Activated CD8-positive, alpha-beta memory T cell treated with anti-CD3 and anti-CD28 coated beads for 1 hour (primary cell): Measurements from ENCODE around the gene TMEM161B.
"Not testable (repeated sequence)": the region's sequence is repeated elsewhere in the genome, so short reads cannot be mapped to it uniquely, and the experiment has no call there.

Source experiments
- DNase-seq, 2 donors: peaks; one replicate each; pipeline ENCODE4 v3.0.0-alpha.2; 2020; ENCODE audit warnings: low read depth in 1 of 2; ENCODE audit errors: extremely low read depth in 1 of 2

The TMEM161B gene

DNA sequence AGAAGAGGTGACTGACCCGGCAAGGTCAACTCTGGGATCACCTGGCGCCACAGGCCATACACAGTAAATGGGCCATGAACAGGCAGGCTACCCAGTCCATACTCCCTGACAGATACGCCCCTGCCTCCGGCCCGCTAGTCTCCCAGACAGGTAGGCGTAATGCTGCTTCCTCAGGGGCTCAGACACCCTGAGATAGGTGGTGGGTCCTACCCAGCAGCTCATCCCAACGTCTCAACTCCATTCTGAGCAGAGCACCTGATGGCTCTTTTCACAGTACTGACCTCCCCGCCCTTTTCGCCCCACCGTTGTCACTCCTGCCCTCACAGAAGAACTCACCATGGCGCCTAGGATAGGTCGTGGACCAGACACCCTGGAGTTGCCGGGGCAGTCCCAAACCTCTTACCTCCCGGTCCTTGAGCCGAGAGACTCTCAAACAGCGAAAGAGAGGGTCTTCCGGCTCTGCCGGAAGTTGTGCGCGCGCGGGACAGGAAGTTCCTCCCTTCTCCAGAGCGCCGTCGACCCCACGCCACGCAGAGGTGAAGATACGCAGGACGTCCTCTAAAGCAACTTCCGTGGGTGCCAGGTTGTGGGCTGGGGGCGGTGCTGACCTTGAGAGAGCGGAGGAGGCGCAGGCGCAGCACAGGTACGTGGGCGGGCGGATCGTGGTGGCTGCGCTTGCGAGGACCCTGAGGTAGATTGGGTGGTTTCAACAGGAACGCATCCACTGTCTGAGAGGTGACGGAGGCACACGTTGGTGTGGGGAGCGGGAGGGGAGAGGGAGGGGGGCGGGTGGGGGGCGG lies at the start of gene TMEM161B:
TMEM161B (minus strand) TSS at position 461 of the 800 bp plus-strand sequence; CDS start at position 339, 122 bp downstream.
- DNase-seq = peak; percentile 90 to 91

DNA sequence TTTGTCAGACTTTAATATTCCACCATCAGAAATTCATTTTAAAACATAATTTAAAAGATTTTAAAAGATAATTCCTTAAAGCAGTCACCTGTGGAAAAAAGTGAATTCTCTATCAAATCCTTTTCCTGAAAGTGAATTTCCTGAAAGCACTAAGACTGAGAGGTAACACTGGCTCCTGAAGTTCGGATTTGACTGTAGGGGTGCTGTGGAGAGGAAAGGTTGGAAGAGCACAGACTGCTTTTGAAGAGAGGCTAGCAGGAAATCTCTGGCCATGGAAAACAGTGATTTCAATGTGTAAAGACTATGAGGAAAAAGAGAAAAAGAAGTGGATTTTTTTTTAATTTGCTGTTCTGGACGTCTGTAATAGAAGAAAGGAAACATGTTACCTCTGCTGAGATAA lies 35.7 kb upstream of the TMEM161B start:
- DNase-seq = no peak

GRCh38 chr5:88298425-88298824 lies 29.8 kb upstream of the TMEM161B start:
- no peak for DNase-seq

GRCh38 chr5:88290801-88291200 lies 22.2 kb upstream of the TMEM161B start:
- no peak for DNase-seq

GRCh38 chr5:88288528-88289197 lies 20.0 kb upstream of the TMEM161B start:
- DNase-seq = no peak

- DNase-seq = no peak
Observed at GRCh38 chr5:88287846-88288527, 19.3 kb upstream of the TMEM161B start.

DNA sequence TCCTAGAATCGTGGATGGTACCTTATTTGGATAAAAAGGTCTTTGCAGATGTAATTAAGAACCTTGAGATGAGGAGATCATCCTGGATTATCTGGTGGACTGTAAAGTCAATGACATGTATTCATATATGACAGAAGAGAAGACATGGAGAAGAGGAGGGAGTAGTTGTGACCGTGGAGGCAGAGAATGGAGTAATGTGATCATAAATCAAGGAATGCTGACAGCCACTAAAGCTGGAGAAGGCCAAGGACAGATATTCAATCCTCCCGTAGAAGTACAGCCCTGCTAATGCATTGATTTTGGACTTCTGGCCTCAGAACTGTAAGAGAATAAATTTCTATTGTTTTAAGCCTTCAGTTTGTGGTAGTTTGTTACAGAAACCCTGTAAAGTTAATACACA lies 18.7 kb upstream of the TMEM161B start:
- DNase-seq = no peak

DNA sequence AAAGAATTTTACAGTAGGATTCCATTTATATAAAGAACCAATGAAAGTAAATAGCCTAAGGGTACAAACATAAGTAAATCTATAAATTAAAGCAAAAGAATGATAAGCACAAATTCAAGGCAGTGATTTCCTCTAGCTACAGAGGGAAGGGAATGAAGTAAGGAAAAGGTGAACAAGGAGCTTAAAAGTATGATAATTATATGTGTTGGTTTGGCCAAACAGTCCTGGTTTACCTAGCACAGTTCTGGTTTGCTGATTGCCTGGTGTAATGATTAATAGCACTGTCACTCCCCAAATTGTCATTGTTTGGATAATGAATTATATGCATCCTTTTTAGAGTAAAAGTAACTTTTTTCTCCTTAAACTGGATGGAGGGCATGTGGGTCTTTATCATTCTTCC lies 15.0 kb upstream of the TMEM161B start:
- DNase-seq = no peak

DNA sequence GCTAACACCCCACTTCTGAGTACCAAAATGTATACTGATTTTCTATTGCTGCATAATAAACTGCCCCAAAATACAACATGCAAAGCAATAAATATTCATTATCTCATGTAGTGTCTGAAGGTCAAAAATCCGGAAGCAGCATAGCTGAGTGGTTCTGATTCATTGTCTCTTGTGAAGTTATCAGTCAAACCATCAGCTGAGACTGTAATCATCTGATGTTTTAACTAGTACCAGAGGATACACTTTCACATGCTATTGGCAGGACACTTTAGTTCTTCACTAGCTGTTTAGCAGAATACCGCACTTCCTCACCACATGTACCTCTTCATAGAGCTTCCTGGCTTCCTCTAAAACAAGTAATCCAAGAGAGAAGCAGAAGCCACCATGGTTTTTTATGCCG lies 12.7 kb upstream of the TMEM161B start:
- DNase-seq = no peak

DNA sequence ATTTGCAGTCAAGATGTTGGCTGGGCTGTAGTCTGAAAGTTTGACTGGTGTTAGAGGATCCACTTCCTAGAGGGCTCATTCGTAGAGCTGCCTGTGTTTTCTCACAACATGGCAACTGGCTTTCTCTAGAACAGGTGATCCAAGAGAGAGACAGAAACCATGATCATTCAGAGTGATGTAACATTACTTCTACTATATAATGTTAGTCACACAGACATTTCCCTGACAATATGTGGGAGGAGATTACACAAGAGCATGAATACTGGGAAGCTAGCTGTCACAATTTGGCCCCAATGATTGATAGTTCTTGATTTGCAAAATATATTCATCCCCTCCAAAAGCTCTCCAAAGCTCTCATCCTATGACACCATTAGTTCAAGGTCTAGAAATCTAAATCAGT lies 10.9 kb upstream of the TMEM161B start:
- DNase-seq = no peak

DNA sequence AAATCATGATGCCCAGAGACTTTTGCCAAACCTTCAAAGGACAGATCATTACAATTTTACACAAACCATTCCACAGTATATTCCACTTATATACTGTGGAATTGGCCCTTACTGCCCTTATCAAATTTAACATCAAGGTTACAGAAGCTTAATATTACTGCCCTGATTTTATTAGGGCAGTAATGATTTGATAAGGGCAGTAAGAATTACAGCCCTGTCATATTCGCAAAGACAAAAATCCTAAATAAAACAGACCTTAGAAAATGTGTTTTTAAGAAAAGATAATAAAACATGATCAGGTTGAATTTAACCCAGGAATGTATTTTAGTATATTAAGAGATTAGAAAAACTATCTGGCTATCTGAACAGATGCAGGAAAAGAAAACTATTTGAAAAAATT lies 7.7 kb upstream of the TMEM161B start:
- DNase-seq = no peak

GRCh38 chr5:88275581-88275980 lies 6.9 kb upstream of the TMEM161B start:
- no peak for DNase-seq

- no peak for DNase-seq
Observed at GRCh38 chr5:88269222-88269771, 652 bp upstream of the TMEM161B start.

DNA sequence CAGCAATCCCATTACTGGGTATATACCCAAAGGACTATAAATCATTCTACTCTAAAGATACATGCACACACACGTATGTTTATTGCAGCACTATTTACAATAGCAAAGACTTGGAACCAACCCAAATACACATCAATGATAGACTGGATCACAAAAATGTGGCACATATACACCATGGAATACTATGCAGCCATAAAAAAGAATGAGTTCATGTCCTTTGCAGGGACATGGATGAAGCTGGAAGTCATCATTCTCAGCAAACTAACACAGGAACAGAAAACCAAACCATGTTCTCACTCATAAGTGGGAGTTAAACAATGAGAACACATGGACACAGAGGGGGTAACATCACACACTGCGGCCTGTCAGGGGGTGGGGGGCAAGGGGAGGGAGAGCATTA lies 4.1 kb downstream of the TMEM161B start:
- not testable (repeated sequence) for DNase-seq

DNA sequence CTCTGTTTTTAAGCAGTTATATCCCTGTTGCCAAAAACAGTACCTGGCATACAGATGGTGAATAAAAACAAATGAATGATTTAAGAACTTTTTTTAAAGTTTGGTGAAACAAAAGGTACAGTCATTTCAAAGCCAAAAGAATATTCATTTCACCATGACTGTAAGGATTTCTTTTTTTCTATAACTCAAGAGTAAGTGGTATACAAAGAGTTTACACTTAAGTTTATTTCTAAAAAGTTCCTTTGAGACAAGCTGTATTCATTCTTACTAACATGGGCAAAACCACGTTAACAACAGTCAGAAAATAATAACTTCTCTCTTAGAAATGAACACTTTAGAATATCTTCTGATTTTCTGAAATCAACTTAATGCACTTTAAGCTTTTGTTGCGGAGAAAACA lies 5.3 kb downstream of the TMEM161B start:
- DNase-seq = no peak

- no peak for DNase-seq
Observed at GRCh38 chr5:88262116-88262515, 6.5 kb downstream of the TMEM161B start.

GRCh38 chr5:88258636-88259035 lies 10.0 kb downstream of the TMEM161B start:
- DNase-seq = no peak

DNA sequence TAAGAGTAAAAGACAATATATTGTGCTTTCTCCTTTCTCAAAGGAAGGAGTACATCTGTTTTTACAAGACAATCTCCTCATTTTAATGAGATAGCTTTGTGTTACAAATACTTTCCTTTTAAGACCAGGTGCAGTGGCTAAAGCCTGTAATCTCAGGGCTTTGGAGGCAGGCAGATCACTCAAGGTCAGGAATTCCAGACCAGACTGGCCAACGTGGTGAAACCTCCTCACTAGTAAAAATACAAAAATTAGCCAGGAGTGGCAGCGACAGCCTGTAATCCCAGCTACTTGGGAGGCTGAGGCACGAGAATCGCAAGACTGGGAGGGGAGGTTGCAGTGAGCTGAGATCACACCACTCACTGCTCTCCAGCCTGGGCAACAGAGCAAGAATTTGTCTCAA lies 11.8 kb downstream of the TMEM161B start:
- no peak for DNase-seq

DNA sequence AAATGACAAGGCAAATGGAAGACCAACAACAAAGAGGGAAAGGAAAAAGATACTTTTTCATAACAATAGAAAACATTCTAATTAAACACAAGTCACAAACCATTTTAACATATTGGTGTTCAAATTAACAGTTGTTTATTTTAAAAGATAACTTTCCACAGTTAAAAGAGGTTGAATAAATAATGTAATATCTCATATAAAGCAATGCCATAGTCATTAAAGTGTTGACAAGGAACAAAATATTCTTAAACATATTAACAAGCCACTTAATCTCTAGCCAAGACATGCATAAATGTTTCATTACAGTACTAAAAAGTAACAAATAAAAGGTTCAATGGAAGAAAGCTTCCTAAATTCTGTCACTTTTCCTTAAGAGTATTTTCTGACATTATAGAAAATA lies 12.6 kb downstream of the TMEM161B start:
- no peak for DNase-seq

- no peak for DNase-seq
Observed at GRCh38 chr5:88254320-88254719, 14.3 kb downstream of the TMEM161B start.

DNA sequence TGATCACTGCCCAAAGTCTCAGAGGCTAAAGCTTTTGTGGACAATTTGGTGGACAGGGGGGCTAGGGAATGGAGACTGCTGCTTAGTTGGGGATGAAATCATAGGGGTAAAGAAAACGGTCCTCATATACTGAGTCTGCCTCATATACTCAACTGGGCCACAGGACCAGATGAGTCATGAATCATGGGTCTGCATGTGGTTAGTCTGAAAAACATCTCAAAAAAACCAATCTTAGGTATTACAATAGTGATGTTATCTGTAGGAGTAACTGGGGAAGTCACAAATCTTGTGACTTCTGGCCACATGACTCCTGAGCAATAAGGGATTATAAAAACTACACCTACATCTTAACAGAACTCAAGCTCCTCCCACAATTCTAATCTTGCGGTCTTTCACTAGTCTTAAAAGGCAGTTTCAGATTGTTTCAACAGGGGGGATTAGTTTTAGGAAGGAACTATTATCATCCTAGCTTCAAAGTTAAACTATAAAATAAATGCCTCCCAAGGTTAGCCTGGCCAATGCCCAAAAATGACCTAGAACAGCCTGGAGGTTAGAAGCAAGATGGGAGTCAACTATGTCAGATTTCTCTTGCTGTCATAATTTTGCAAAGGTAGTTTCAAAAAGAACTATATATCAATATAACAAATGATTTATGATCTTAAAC lies 17.5 kb downstream of the TMEM161B start:
- DNase-seq = no peak
